IMR-90 (cell line): ENCODE results near the gene DACH1. TPM values are rescaled to one million over a fixed set of nuclear protein-coding genes. Genes with fewer than 3 reads are reported as not detected.

Experiments
- ATAC-seq: fragments of 200-7000 bp; cut with Tn5 transposase; 2 replicates; pipeline ENCODE4 v1.9.1; 2020; ENCODE audit warnings: low read depth, mild to moderate bottlenecking, moderate library complexity
- BruUV-seq: library from RNA; stranded (reverse); fragments of 400-500 nt; replicated peaks from 2 replicates; lab custom pipeline; 2021; lab: Mats Ljungman, UMichigan
- CTCF ChIA-PET: fragments of 300-600 bp; formaldehyde crosslinking; extraction: SDS; loops from one replicate; lab custom pipeline; 2021; ENCODE audit warnings: antibody characterized with exemption; lab: Yijun Ruan, JAX
- POLR2A ChIA-PET: fragments of 300-600 bp; sonication (Branson Sonifier 250); formaldehyde crosslinking; loops from one replicate; lab custom pipeline; 2022; ENCODE audit warnings: antibody characterized with exemption; ENCODE audit not compliant: unreplicated experiment; lab: Charles Lee
- DNase-seq: peaks from one replicate; pipeline ENCODE4 v3.0.0; 2013
- H2AFZ ChIP-seq: replicated peaks from 2 replicates; pipeline ENCODE3; 2013; ENCODE audit warnings: low read length, mild to moderate bottlenecking; ENCODE audit not compliant: poor library complexity
- H2AK5ac ChIP-seq: 2 replicates; pipeline ENCODE4 v1.6.1; 2013; ENCODE audit warnings: low read depth, low read length, inconsistent platforms
- H2AK9ac ChIP-seq: replicated peaks from 2 replicates; pipeline ENCODE3; 2013; ENCODE audit warnings: mild to moderate bottlenecking, low read depth, low read length, moderate library complexity; ENCODE audit not compliant: poor library complexity
- H2BK120ac ChIP-seq: 2 replicates; pipeline ENCODE4 v1.6.1; 2013; ENCODE audit warnings: low read depth, low read length, inconsistent platforms
- H2BK15ac ChIP-seq: 3 replicates; pipeline ENCODE4 v1.6.1; 2013; ENCODE audit warnings: low read depth, low read length, inconsistent platforms
- H2BK20ac ChIP-seq: 2 replicates; pipeline ENCODE4 v1.6.1; 2013; ENCODE audit warnings: low read depth, mild to moderate bottlenecking, inconsistent platforms, low read length, moderate library complexity
- H2BK5ac ChIP-seq: 2 replicates; pipeline ENCODE4 v1.6.1; 2013; ENCODE audit warnings: mild to moderate bottlenecking, low read depth, low read length, inconsistent platforms; ENCODE audit not compliant: poor library complexity, severe bottlenecking
- H3K14ac ChIP-seq: replicated peaks from 2 replicates; pipeline ENCODE4 v1.6.1; 2013; ENCODE audit warnings: low read depth, low read length, inconsistent platforms
- H3K18ac ChIP-seq: 2 replicates; pipeline ENCODE4 v1.6.1; 2013; ENCODE audit warnings: low read depth, low read length, control low read depth
- H3K23ac ChIP-seq: 2 replicates; pipeline ENCODE4 v1.6.1; 2013; ENCODE audit warnings: low read depth, low read length, inconsistent platforms
- H3K27ac ChIP-seq: 2 replicates; pipeline ENCODE4 v1.5.1; 2013; ENCODE audit warnings: mild to moderate bottlenecking, control low read depth, low read length; ENCODE audit not compliant: insufficient read depth
- H3K27me3 ChIP-seq: 2 replicates; pipeline ENCODE4 v1.6.1; 2013; ENCODE audit warnings: low read length; ENCODE audit not compliant: control insufficient read depth, insufficient read depth
- H3K36me3 ChIP-seq: 2 replicates; pipeline ENCODE4 v1.6.1; 2013; ENCODE audit warnings: low read length, mixed read lengths; ENCODE audit not compliant: control insufficient read depth, insufficient read depth
- H3K4ac ChIP-seq: 2 replicates; pipeline ENCODE4 v1.6.1; 2013; ENCODE audit warnings: low read depth, low read length, inconsistent platforms
- H3K4me1 ChIP-seq: 2 replicates; pipeline ENCODE4 v1.6.1; 2013; ENCODE audit warnings: low read length, mixed read lengths; ENCODE audit not compliant: control insufficient read depth, insufficient read depth
- H3K4me2 ChIP-seq: 2 replicates; pipeline ENCODE4 v1.6.1; 2013; ENCODE audit warnings: low read depth, mild to moderate bottlenecking, control low read depth, low read length, moderate library complexity
- H3K4me3 ChIP-seq: 2 replicates; pipeline ENCODE4 v1.5.1; 2013; ENCODE audit warnings: low read depth, mild to moderate bottlenecking, control low read depth, low read length, moderate library complexity; ENCODE audit not compliant: insufficient read depth
- H3K56ac ChIP-seq: 2 replicates; pipeline ENCODE4 v1.6.1; 2013; ENCODE audit warnings: low read length, inconsistent platforms; ENCODE audit not compliant: insufficient read depth; ENCODE audit errors: extremely low read depth
- H3K79me1 ChIP-seq, 2 experiments: 2 replicates each; pipeline ENCODE4 v1.6.1; 2013; ENCODE audit warnings: low read length in 2 of 2, inconsistent platforms in 1 of 2, low read depth in 1 of 2
- H3K9ac ChIP-seq: 2 replicates; pipeline ENCODE4 v1.6.1; 2013; ENCODE audit warnings: low read depth, low read length, control low read depth
- H3K9me1 ChIP-seq: 2 replicates; pipeline ENCODE4 v1.6.1; 2013; ENCODE audit warnings: low read length, inconsistent platforms; ENCODE audit not compliant: insufficient read depth
- H3K9me3 ChIP-seq: 2 replicates; pipeline ENCODE4 v1.6.1; 2013; ENCODE audit warnings: low read length; ENCODE audit not compliant: control insufficient read depth, insufficient read depth
- H4K20me1 ChIP-seq: 2 replicates; pipeline ENCODE4 v1.6.1; 2013; ENCODE audit warnings: low read length, inconsistent platforms; ENCODE audit not compliant: insufficient read depth
- H4K5ac ChIP-seq: 2 replicates; pipeline ENCODE4 v1.6.1; 2013; ENCODE audit warnings: mild to moderate bottlenecking, low read depth, low read length, control low read depth
- H4K8ac ChIP-seq, 2 experiments: 2 replicates each; pipeline ENCODE4 v1.6.1; 2013; ENCODE audit warnings: low read depth in 2 of 2, low read length in 2 of 2, control low read depth in 1 of 2, inconsistent platforms in 1 of 2
- H4K91ac ChIP-seq: 2 replicates; pipeline ENCODE4 v1.6.1; 2013; ENCODE audit warnings: low read depth, low read length, inconsistent platforms; ENCODE audit not compliant: insufficient read depth
- MAFK ChIP-seq: IDR thresholded peaks from 2 replicates; pipeline ENCODE4 v1.6.1; 2012; ENCODE audit warnings: low read depth, low read length, improper control_type of control experiment
- RFX5 ChIP-seq: IDR thresholded peaks from 2 replicates; pipeline ENCODE4 v1.8.0; 2012; ENCODE audit warnings: low read depth, mild to moderate bottlenecking, low read length, moderate library complexity
- USF2 ChIP-seq: fragments of 150-350 bp; IDR thresholded peaks from 2 replicates; pipeline ENCODE4 v1.6.1; 2017; ENCODE audit warnings: mild to moderate bottlenecking, antibody characterized with exemption, low read length, low read depth
- WGBS, 2 experiments: methylation state at CpG; one replicate each; pipeline versions ENCODE4 v1.1.5 to v1.1.7; 2013; ENCODE audit warnings: missing lambda C conversion rate in 2 of 2; ENCODE audit not compliant: insufficient read length in 1 of 2; ENCODE audit errors: extremely low coverage in 2 of 2; 5-methylcytosine and 5-hydroxymethylcytosine counted together
- dilution Hi-C: fragments of 300-500 bp; cut with HindIII; formaldehyde crosslinking; loops from one replicate; pipeline ENCODE4 v1.14.3; 2018; ENCODE audit warnings: low sequenced_read_pairs; ENCODE audit not compliant: unreplicated experiment
- in situ Hi-C: fragments of 300-500 bp; cut with MboI; formaldehyde crosslinking; loops from 3 replicates; pipeline ENCODE4 v1.14.3; 2019; ENCODE audit warnings: low sequenced_read_pairs, inconsistent platforms, mixed read lengths
- intact Hi-C: fragments of 100-400 bp; cut with micrococcal nuclease; formaldehyde crosslinking; loops from 2 replicates; pipeline ENCODE4 v1.10.0; 2022
- polyA plus RNA-seq, 3 experiments: library from polyadenylated mRNA; depleted of rRNA; stranded (reverse); fragments of >200 nt; gene quantifications; 2 replicates each; pipeline ENCODE4 v1.2.3, GENCODE V29; 2012; ENCODE audit warnings: low replicate concordance in 1 of 3
- total RNA-seq: library from RNA; depleted of rRNA; stranded (reverse); fragments of >200 nt; gene quantifications from 2 replicates; pipeline ENCODE4 v1.2.3, GENCODE V29; 2012

DACH1 gene
- total and polyA plus RNA-seq, 2 of the 4 experiments (the other 2 are of a cell fraction): not detected

- H3K9ac ChIP-seq: no peak overlapping the region
- no peak overlapping the region for H3K4me2 ChIP-seq
- ChIA-PET CTCF (no interaction called here), POLR2A (no interaction called here)
- TF ChIP-seq RFX5 (no peak), USF2 (no peak), MAFK (no peak)
- no peak overlapping the region for H3K4me3 ChIP-seq
- DNase-seq: no peak
- intact Hi-C loops (no loop called here), in situ Hi-C loops (no loop called here), dilution Hi-C loops (no loop called here)
- H2AK9ac ChIP-seq: no peak overlapping the region
- no peak overlapping the region for H2BK15ac ChIP-seq
- no peak overlapping the region for H3K18ac ChIP-seq
- no peak overlapping the region for H2BK20ac ChIP-seq
- ATAC-seq: no peak
- no peak overlapping the region for H3K56ac ChIP-seq
- WGBS, 2 experiments: no CpG with 5 or more reads among the region's 3 CpGs
- no peak overlapping the region for H3K23ac ChIP-seq
- no peak overlapping the region for H4K5ac ChIP-seq
- no peak overlapping the region for H4K91ac ChIP-seq
- H3K9me3 ChIP-seq: no peaks in the 10 kb centered on the region
- H3K36me3 ChIP-seq: no peaks in the 10 kb centered on the region
- no peaks in the 10 kb centered on the region for H3K4me1 ChIP-seq
- no peak overlapping the region for H2BK120ac ChIP-seq
- H4K8ac ChIP-seq: no peak overlapping the region
- H2AK5ac ChIP-seq: no peak overlapping the region
- H3K14ac ChIP-seq: no peak overlapping the region
- no peaks in the 10 kb centered on the region for H4K20me1 ChIP-seq
- no peaks in the 10 kb centered on the region for H3K9me1 ChIP-seq
- no peak overlapping the region for H3K27ac ChIP-seq
- H2AFZ ChIP-seq: no peak overlapping the region
- no TSS peak for BruUV-seq
- H2BK5ac ChIP-seq: no peak overlapping the region
- no peaks in the 10 kb centered on the region for H3K27me3 ChIP-seq
- H3K79me1 ChIP-seq: no peaks in the 10 kb centered on the region
- no peak overlapping the region for H3K4ac ChIP-seq
Observed at GRCh38 chr13:71580614-71581013, 286.4 kb downstream of the DACH1 start.
